Activated naive CD4-positive, alpha-beta T cell treated with anti-CD3 and anti-CD28 coated beads, Interleukin-2, amount 50 U/mL, for 24 hours (primary cell): ENCODE results near the gene FZD1.

Experiments
- H3K27ac Mint-ChIP-seq: one replicate; pipeline ENCODE4 v1.8.0; 2021; ENCODE audit warnings: mild to moderate bottlenecking, mixed read lengths
- H3K27me3 Mint-ChIP-seq: one replicate; pipeline ENCODE4 v1.8.0; 2021; ENCODE audit warnings: mixed read lengths
- H3K36me3 Mint-ChIP-seq: one replicate; pipeline ENCODE4 v1.8.0; 2021; ENCODE audit warnings: mixed read lengths
- H3K4me1 Mint-ChIP-seq: one replicate; pipeline ENCODE4 v1.8.0; 2021; ENCODE audit warnings: mixed read lengths
- H3K4me3 Mint-ChIP-seq: one replicate; pipeline ENCODE4 v1.8.0; 2021; ENCODE audit warnings: mild to moderate bottlenecking, mixed read lengths
- H3K9me3 Mint-ChIP-seq: one replicate; pipeline ENCODE4 v1.8.0; 2021; ENCODE audit warnings: mixed read lengths

Gene FZD1

DNA sequence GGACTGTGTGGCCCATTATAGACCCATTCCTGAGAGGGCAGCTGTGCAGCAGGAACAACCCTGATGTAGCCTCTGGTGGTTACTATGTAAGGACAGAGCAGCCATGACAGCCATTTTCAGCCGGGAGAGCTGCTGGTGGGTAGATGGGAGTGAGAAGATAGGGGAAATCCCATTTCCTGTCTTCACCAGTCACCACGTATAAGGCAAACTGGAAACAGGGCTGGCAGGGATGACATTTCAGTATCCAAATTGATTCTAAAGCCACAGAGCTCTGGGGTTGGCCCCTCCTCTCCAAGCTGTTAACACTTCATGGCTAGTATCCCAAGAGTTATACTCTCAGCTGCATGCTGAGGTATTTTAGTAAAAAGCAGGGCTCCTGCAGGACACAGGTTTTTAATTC is 15.2 kb upstream of the FZD1 start:
- H3K4me3 Mint-ChIP-seq: no peak overlapping the region
- H3K4me1 Mint-ChIP-seq: no peaks in the 10 kb centered on the region
- H3K27me3 Mint-ChIP-seq: peaks cover 3% of the 10 kb centered on the region
- no peaks in the 10 kb centered on the region for H3K36me3 Mint-ChIP-seq
- H3K27ac Mint-ChIP-seq: no peak overlapping the region
- no peaks in the 10 kb centered on the region for H3K9me3 Mint-ChIP-seq

- Mint-ChIP-seq H3K4me3 (no peak overlapping the region), H3K9me3 (peaks cover 2% of the 10 kb centered on the region), H3K27ac (no peak overlapping the region), H3K4me1 (no peaks in the 10 kb centered on the region), H3K36me3 (no peaks in the 10 kb centered on the region), H3K27me3 (no peaks in the 10 kb centered on the region)
Observed at GRCh38 chr7:91249506-91250233, 14.6 kb upstream of the FZD1 start.

GRCh38 chr7:91250706-91251105 is 13.5 kb upstream of the FZD1 start:
- no peak overlapping the region for H3K27ac Mint-ChIP-seq
- no peak overlapping the region for H3K4me3 Mint-ChIP-seq
- H3K4me1 Mint-ChIP-seq: no peaks in the 10 kb centered on the region
- H3K36me3 Mint-ChIP-seq: no peaks in the 10 kb centered on the region
- H3K27me3 Mint-ChIP-seq: no peaks in the 10 kb centered on the region
- H3K9me3 Mint-ChIP-seq: peaks cover 5% of the 10 kb centered on the region

DNA sequence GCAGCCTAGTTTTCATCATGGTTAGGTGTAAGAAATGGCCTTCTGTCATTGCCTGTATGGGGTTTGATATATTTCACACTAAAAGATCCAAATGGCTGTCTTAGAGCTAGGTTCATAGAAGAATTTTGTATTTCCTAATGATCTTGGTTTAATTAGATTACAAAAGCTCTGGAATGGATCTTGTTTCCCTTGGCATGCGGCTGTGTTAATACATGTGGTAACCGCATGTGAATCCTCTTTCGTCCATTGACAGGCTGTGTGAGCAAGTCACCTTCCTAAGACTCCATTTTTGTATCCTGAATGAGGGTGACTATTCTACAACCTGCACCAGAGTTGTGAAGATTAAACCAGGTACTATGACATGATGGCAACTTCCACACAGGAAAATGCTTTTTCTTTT is 12.4 kb upstream of the FZD1 start:
- no peak overlapping the region for H3K27ac Mint-ChIP-seq
- H3K4me1 Mint-ChIP-seq: no peaks in the 10 kb centered on the region
- no peaks in the 10 kb centered on the region for H3K36me3 Mint-ChIP-seq
- peaks cover 1% of the 10 kb centered on the region for H3K27me3 Mint-ChIP-seq
- no peak overlapping the region for H3K4me3 Mint-ChIP-seq
- peaks cover 13% of the 10 kb centered on the region for H3K9me3 Mint-ChIP-seq

DNA sequence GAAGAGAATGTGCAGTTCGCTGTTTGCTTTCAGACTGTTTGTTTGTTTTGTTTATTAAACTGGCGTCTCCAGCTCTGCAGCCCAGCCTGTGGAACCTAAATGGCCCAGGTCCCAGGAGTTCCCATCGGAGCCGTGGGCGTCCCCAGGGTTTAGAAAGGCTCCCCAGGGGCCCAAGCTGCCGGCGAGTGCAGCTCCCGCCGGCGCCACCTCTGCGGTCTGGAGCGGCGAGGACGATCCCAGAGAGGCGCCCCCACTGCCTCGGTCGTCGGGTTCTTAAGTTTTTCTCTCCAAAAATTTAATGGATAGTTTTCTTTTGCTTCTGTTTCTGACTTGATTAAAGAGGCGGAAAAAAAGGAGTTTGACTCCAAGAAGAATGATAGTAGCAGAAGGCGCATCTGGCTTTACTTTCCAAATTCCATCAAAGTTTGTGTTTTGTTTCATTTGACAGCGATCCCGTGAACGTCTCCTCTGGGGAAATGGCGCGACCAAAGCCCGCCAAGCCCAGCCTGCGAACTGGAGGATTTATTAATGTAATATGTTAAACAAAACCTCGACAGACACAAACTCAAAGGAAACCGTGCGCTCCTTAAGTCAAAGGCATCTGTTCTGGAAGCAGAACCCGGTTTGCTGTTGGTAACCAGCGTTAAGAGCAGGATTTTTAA is 718 bp upstream of the FZD1 start:
- Mint-ChIP-seq H3K27me3 (peaks cover 29% of the 10 kb centered on the region), H3K4me1 (peaks cover 6% of the 10 kb centered on the region)

DNA sequence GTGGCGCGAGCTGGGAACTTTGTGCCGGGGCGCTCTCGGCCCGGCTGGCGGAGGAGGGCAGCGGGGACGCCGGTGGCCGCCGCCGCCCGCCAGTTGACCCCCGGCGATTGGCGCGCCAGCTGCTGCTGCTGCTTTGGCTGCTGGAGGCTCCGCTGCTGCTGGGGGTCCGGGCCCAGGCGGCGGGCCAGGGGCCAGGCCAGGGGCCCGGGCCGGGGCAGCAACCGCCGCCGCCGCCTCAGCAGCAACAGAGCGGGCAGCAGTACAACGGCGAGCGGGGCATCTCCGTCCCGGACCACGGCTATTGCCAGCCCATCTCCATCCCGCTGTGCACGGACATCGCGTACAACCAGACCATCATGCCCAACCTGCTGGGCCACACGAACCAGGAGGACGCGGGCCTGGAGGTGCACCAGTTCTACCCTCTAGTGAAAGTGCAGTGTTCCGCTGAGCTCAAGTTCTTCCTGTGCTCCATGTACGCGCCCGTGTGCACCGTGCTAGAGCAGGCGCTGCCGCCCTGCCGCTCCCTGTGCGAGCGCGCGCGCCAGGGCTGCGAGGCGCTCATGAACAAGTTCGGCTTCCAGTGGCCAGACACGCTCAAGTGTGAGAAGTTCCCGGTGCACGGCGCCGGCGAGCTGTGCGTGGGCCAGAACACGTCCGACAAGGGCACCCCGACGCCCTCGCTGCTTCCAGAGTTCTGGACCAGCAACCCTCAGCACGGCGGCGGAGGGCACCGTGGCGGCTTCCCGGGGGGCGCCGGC is 870 bp downstream of the FZD1 start:
- no peak overlapping the region for H3K27ac Mint-ChIP-seq
- peak overlapping the region; percentile 79 for H3K4me3 Mint-ChIP-seq
- H3K4me1 Mint-ChIP-seq: peaks cover 6% of the 10 kb centered on the region
- no peaks in the 10 kb centered on the region for H3K36me3 Mint-ChIP-seq
- peaks cover 30% of the 10 kb centered on the region for H3K27me3 Mint-ChIP-seq
- H3K9me3 Mint-ChIP-seq: no peaks in the 10 kb centered on the region

More for the DNA sequence above, 718 bp upstream of the FZD1 start:
- no peaks in the 10 kb centered on the region for H3K9me3 Mint-ChIP-seq
- H3K4me3 Mint-ChIP-seq: peak overlapping the region; percentile 86
- H3K27ac Mint-ChIP-seq: no peak overlapping the region
- H3K36me3 Mint-ChIP-seq: no peaks in the 10 kb centered on the region

DNA sequence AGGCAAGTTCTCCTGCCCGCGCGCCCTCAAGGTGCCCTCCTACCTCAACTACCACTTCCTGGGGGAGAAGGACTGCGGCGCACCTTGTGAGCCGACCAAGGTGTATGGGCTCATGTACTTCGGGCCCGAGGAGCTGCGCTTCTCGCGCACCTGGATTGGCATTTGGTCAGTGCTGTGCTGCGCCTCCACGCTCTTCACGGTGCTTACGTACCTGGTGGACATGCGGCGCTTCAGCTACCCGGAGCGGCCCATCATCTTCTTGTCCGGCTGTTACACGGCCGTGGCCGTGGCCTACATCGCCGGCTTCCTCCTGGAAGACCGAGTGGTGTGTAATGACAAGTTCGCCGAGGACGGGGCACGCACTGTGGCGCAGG is 1.4 kb downstream of the FZD1 start:
- Mint-ChIP-seq H3K9me3 (no peaks in the 10 kb centered on the region), H3K4me3 (peak overlapping the region; percentile 19), H3K36me3 (no peaks in the 10 kb centered on the region), H3K27ac (no peak overlapping the region), H3K27me3 (peaks cover 30% of the 10 kb centered on the region), H3K4me1 (peaks cover 6% of the 10 kb centered on the region)

DNA sequence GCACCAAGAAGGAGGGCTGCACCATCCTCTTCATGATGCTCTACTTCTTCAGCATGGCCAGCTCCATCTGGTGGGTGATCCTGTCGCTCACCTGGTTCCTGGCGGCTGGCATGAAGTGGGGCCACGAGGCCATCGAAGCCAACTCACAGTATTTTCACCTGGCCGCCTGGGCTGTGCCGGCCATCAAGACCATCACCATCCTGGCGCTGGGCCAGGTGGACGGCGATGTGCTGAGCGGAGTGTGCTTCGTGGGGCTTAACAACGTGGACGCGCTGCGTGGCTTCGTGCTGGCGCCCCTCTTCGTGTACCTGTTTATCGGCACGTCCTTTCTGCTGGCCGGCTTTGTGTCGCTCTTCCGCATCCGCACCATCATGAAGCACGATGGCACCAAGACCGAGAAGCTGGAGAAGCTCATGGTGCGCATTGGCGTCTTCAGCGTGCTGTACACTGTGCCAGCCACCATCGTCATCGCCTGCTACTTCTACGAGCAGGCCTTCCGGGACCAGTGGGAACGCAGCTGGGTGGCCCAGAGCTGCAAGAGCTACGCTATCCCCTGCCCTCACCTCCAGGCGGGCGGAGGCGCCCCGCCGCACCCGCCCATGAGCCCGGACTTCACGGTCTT is 1.9 kb downstream of the FZD1 start:
- peaks cover 28% of the 10 kb centered on the region for H3K27me3 Mint-ChIP-seq
- H3K27ac Mint-ChIP-seq: no peak overlapping the region
- H3K4me1 Mint-ChIP-seq: peaks cover 6% of the 10 kb centered on the region
- H3K4me3 Mint-ChIP-seq: peak overlapping the region; percentile 51
- H3K36me3 Mint-ChIP-seq: no peaks in the 10 kb centered on the region
- H3K9me3 Mint-ChIP-seq: no peaks in the 10 kb centered on the region

- peaks cover 6% of the 10 kb centered on the region for H3K4me1 Mint-ChIP-seq
- H3K4me3 Mint-ChIP-seq: peak overlapping the region; percentile 51
- no peak overlapping the region for H3K27ac Mint-ChIP-seq
- peaks cover 27% of the 10 kb centered on the region for H3K27me3 Mint-ChIP-seq
- no peaks in the 10 kb centered on the region for H3K36me3 Mint-ChIP-seq
- H3K9me3 Mint-ChIP-seq: no peaks in the 10 kb centered on the region
Observed at GRCh38 chr7:91266689-91267090, 2.5 kb downstream of the FZD1 start.

DNA sequence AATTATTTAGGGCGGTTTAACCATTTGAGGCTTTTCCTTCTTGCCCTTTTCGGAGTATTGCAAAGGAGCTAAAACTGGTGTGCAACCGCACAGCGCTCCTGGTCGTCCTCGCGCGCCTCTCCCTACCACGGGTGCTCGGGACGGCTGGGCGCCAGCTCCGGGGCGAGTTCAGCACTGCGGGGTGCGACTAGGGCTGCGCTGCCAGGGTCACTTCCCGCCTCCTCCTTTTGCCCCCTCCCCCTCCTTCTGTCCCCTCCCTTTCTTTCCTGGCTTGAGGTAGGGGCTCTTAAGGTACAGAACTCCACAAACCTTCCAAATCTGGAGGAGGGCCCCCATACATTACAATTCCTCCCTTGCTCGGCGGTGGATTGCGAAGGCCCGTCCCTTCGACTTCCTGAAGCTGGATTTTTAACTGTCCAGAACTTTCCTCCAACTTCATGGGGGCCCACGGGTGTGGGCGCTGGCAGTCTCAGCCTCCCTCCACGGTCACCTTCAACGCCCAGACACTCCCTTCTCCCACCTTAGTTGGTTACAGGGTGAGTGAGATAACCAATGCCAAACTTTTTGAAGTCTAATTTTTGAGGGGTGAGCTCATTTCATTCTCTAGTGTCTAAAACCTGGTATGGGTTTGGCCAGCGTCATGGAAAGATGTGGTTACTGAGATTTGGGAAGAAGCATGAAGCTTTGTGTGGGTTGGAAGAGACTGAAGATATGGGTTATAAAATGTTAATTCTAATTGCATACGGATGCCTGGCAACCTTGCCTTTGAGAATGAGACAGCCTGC is 3.1 kb downstream of the FZD1 start:
- H3K36me3 Mint-ChIP-seq: no peaks in the 10 kb centered on the region
- no peaks in the 10 kb centered on the region for H3K9me3 Mint-ChIP-seq
- no peak overlapping the region for H3K4me3 Mint-ChIP-seq
- H3K4me1 Mint-ChIP-seq: peaks cover 6% of the 10 kb centered on the region
- H3K27me3 Mint-ChIP-seq: peaks cover 23% of the 10 kb centered on the region
- H3K27ac Mint-ChIP-seq: no peak overlapping the region

GRCh38 chr7:91270372-91270771 is 6.1 kb downstream of the FZD1 start:
- Mint-ChIP-seq H3K4me1 (peaks cover 3% of the 10 kb centered on the region), H3K27ac (no peak overlapping the region), H3K4me3 (no peak overlapping the region), H3K9me3 (no peaks in the 10 kb centered on the region), H3K27me3 (peaks cover 10% of the 10 kb centered on the region), H3K36me3 (no peaks in the 10 kb centered on the region)

GRCh38 chr7:91276909-91277308 is 12.7 kb downstream of the FZD1 start:
- Mint-ChIP-seq H3K27me3 (peaks cover 2% of the 10 kb centered on the region), H3K36me3 (no peaks in the 10 kb centered on the region), H3K4me3 (no peak overlapping the region), H3K9me3 (no peaks in the 10 kb centered on the region), H3K4me1 (no peaks in the 10 kb centered on the region), H3K27ac (no peak overlapping the region)

DNA sequence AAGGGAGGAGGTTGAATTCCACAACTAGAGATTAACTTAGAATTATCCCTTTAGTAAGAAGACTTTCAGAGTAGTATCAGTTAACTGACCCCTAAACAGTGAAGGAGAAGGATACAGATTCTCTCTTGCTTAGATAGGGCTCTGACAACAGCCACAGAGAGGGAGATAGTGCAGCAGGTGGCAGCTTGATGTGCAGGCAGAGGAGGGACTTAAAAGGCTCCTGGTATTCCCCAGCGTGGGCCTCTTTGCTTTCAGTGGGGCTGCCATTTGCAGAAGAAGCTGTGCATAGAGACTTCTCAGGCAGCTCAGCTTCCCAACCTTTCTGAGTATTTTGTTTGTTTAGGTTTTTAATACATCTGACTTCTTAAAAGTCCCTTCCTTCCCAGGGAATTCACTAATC is 16.0 kb downstream of the FZD1 start:
- no peaks in the 10 kb centered on the region for H3K4me1 Mint-ChIP-seq
- no peaks in the 10 kb centered on the region for H3K36me3 Mint-ChIP-seq
- no peak overlapping the region for H3K4me3 Mint-ChIP-seq
- peaks cover 6% of the 10 kb centered on the region for H3K27me3 Mint-ChIP-seq
- H3K9me3 Mint-ChIP-seq: no peaks in the 10 kb centered on the region
- no peak overlapping the region for H3K27ac Mint-ChIP-seq

- Mint-ChIP-seq H3K4me3 (no peak overlapping the region), H3K36me3 (no peaks in the 10 kb centered on the region), H3K27ac (no peak overlapping the region), H3K9me3 (no peaks in the 10 kb centered on the region), H3K4me1 (no peaks in the 10 kb centered on the region), H3K27me3 (peaks cover 6% of the 10 kb centered on the region)
Observed at GRCh38 chr7:91280604-91281003, 16.4 kb downstream of the FZD1 start.

DNA sequence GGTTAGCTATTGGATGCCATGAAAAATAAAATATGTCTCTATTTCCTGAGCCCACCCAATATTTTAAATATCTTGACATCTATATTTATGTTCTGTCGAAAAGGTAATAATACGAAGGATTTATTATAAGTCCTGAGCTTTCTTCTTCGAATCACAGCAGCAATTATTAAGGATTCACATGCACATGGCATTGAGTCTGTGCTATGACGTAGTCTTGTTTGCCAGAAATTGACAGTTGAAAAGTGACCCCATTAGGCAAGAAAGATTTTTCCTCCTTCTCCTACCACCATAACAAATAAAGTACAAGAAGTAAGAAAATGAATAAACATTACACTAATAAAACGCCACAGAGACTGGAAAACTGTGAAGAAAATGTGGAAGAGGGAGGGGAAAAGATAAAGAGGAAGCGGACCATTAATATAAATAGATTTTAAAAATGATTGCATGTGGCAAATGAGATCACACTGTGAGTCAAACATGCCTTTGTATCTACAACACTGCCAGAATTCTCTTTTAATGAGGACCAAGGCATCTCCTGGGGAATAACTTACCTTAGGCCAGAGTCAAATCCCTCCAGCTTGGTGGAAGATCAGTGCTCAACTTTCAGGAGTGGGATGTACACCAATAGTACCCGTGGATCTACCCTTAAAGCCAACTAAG is 21.6 kb downstream of the FZD1 start:
- H3K4me1 Mint-ChIP-seq: no peaks in the 10 kb centered on the region
- no peak overlapping the region for H3K27ac Mint-ChIP-seq
- peaks cover 9% of the 10 kb centered on the region for H3K27me3 Mint-ChIP-seq
- H3K4me3 Mint-ChIP-seq: no peak overlapping the region
- no peaks in the 10 kb centered on the region for H3K36me3 Mint-ChIP-seq
- no peaks in the 10 kb centered on the region for H3K9me3 Mint-ChIP-seq
